ENCODE data around the gene MT1F.
"Not testable (repeated sequence)": the region's sequence is repeated elsewhere in the genome, so short reads cannot be mapped to it uniquely, and the experiment has no call there.

MT1F gene

GRCh38 chr16:56645311-56645710 lies 12.4 kb upstream of the MT1F start:
- DNase-seq (ENCODE audit: low read depth in 2 of 2) = no peak

- DNase-seq (ENCODE audit: low read depth in 2 of 2) = no peak
Measured at GRCh38 chr16:56645838-56646237, 11.9 kb upstream of the MT1F start.

GRCh38 chr16:56647641-56648431 lies 9.9 kb upstream of the MT1F start:
- DNase-seq (ENCODE audit: low read depth in 2 of 2) = no peak

GRCh38 chr16:56649271-56649670 lies 8.5 kb upstream of the MT1F start:
- DNase-seq (ENCODE audit: low read depth in 2 of 2) = no peak

GRCh38 chr16:56649820-56650219 lies 7.9 kb upstream of the MT1F start:
- DNase-seq (ENCODE audit: low read depth in 2 of 2) = no peak

GRCh38 chr16:56651586-56651985 lies 6.2 kb upstream of the MT1F start, which contains the start of gene MT1B:
Gene MT1B, plus strand, starts transcription at chr16:56651886. Its CDS starts 68 bp downstream, at chr16:56651954.
- DNase-seq (ENCODE audit: low read depth in 2 of 2) = no peak

- DNase-seq (ENCODE audit: low read depth in 2 of 2) = no peak
Measured at GRCh38 chr16:56652600-56652999, 5.2 kb upstream of the MT1F start.

GRCh38 chr16:56653218-56653617 lies 4.5 kb upstream of the MT1F start:
- no peak for DNase-seq (ENCODE audit: low read depth in 2 of 2)

- no peak for DNase-seq (ENCODE audit: low read depth in 2 of 2)
Measured at GRCh38 chr16:56658327-56658875, 642 bp downstream of the MT1F start.

- DNase-seq (ENCODE audit: low read depth in 2 of 2) = no peak
Measured at GRCh38 chr16:56662357-56663354, 4.9 kb downstream of the MT1F start.

- no peak for DNase-seq (ENCODE audit: low read depth in 2 of 2)
Measured at GRCh38 chr16:56664506-56664905, 6.7 kb downstream of the MT1F start.

- DNase-seq (ENCODE audit: low read depth in 2 of 2) = not testable (repeated sequence)
Measured at GRCh38 chr16:56665286-56666261, 7.8 kb downstream of the MT1F start.

- DNase-seq (ENCODE audit: low read depth in 2 of 2) = no peak
Measured at GRCh38 chr16:56667581-56668571, 10.1 kb downstream of the MT1F start, which contains the start of gene MT1G. Gene MT1G, minus strand, starts transcription at chr16:56668065. Its CDS starts 72 bp downstream, at chr16:56667993.

- no peak for DNase-seq (ENCODE audit: low read depth in 2 of 2)
Measured at GRCh38 chr16:56669005-56669839, 11.5 kb downstream of the MT1F start, which contains the start of gene MT1H. Gene MT1H, plus strand, starts transcription at chr16:56669814. Its CDS starts 71 bp downstream, at chr16:56669885.

GRCh38 chr16:56669840-56670619 lies 12.3 kb downstream of the MT1F start:
- no peak for DNase-seq (ENCODE audit: low read depth in 2 of 2)

- DNase-seq (ENCODE audit: low read depth in 2 of 2) = no peak
Measured at GRCh38 chr16:56670620-56670934, 12.8 kb downstream of the MT1F start.

GRCh38 chr16:56671691-56672090 lies 13.9 kb downstream of the MT1F start:
- DNase-seq (ENCODE audit: low read depth in 2 of 2) = not testable (repeated sequence)

- not testable (repeated sequence) for DNase-seq (ENCODE audit: low read depth in 2 of 2)
Measured at GRCh38 chr16:56672171-56672570, 14.4 kb downstream of the MT1F start.
